K562 (cell line): ENCODE data around the gene TPX2. TPM values are rescaled to one million over a fixed set of nuclear protein-coding genes. Genes with fewer than 3 reads are reported as not detected.

Source experiments
- E2F5 ChIP-seq: sonication (generic); formaldehyde crosslinking; IDR thresholded peaks from 2 replicates; pipeline ENCODE4 v1.8.0; 2022; ENCODE audit warnings: mild to moderate bottlenecking, missing genetic modification reagents
- FOXA3 ChIP-seq, 2 experiments: fragments of 450-650 bp in 1 of 2; sonication (generic) in 1 of 2; formaldehyde crosslinking; IDR thresholded peaks in 1 of 2; conservative IDR thresholded peaks in 1 of 2; 2 replicates each; pipeline versions ENCODE4 v1.4.0 to v1.8.0; 2020 to 2022; ENCODE audit warnings: mild to moderate bottlenecking in 2 of 2, missing genetic modification reagents in 1 of 2
- FOXP1 ChIP-seq: sonication (generic); formaldehyde crosslinking; IDR thresholded peaks from 2 replicates; pipeline ENCODE4 v1.8.0; 2022; ENCODE audit warnings: mild to moderate bottlenecking, missing genetic modification reagents
- GATAD2B ChIP-seq: fragments of 450-650 bp; IDR thresholded peaks from 2 replicates; pipeline ENCODE4 v1.6.1; 2017; ENCODE audit warnings: mild to moderate bottlenecking, borderline replicate concordance
- GTF3C2 ChIP-seq: IDR thresholded peaks from 3 replicates; pipeline ENCODE4 v1.6.1; 2011; ENCODE audit warnings: borderline replicate concordance, mild to moderate bottlenecking, moderate library complexity; ENCODE audit not compliant: insufficient read length; ENCODE audit errors: extremely low read depth
- HDAC8 ChIP-seq: fragments of 450-650 bp; IDR thresholded peaks from 2 replicates; pipeline ENCODE4 v1.6.1; 2016; ENCODE audit warnings: mild to moderate bottlenecking, missing genetic modification characterization, moderate library complexity, missing compliant biosample characterization
- HEY1 ChIP-seq: fragments of 250-450 bp; sonication (Bioruptor Pico); IDR thresholded peaks from 2 replicates; pipeline ENCODE4 v1.5.0; 2020; ENCODE audit warnings: mild to moderate bottlenecking, moderate library complexity, borderline replicate concordance
- HMGXB4 ChIP-seq: sonication (generic); formaldehyde crosslinking; IDR thresholded peaks from 2 replicates; pipeline ENCODE4 v1.8.1; 2023; ENCODE audit warnings: mild to moderate bottlenecking, missing genetic modification reagents
- MEF2D ChIP-seq: conservative IDR thresholded peaks from 2 replicates; pipeline ENCODE4 v1.6.1; 2016; ENCODE audit warnings: low read depth, missing genetic modification characterization, missing compliant biosample characterization
- POU5F1 ChIP-seq: fragments of 150-350 bp; IDR thresholded peaks from 2 replicates; pipeline ENCODE4 v1.6.1; 2014; ENCODE audit warnings: borderline replicate concordance, low read length, low read depth, mild to moderate bottlenecking; ENCODE audit not compliant: partially characterized antibody
- PTBP1 ChIP-seq: fragments of 200-400 bp; formaldehyde crosslinking; IDR thresholded peaks from 2 replicates; pipeline ENCODE4 v1.6.1; 2017; ENCODE audit warnings: low read depth, low read length
- RBBP5 ChIP-seq: fragments of 200-600 bp; sonication (generic); IDR thresholded peaks from 2 replicates; pipeline ENCODE4 v1.6.1; 2012; ENCODE audit warnings: borderline replicate concordance, mild to moderate bottlenecking, low read length, control low read depth, inconsistent platforms; ENCODE audit not compliant: insufficient read depth, poor library complexity, severe bottlenecking
- RBM25 ChIP-seq: fragments of 200-400 bp; formaldehyde crosslinking; IDR thresholded peaks from 2 replicates; pipeline ENCODE4 v1.6.1; 2018; ENCODE audit warnings: low read length, low read depth, moderate library complexity; ENCODE audit not compliant: severe bottlenecking
- RUNX1 ChIP-seq: sonication (generic); IDR thresholded peaks from 2 replicates; pipeline ENCODE4 v1.6.1; 2016; ENCODE audit warnings: antibody characterized with exemption, low read depth
- XRCC3 ChIP-seq: fragments of 450-650 bp; IDR thresholded peaks from 2 replicates; pipeline ENCODE4 v1.6.1; 2017; ENCODE audit warnings: mild to moderate bottlenecking, moderate library complexity
- ZBTB11 ChIP-seq, 3 experiments: fragments of 200-800 bp in 1 of 3; fragments of 250-450 bp in 1 of 3; fragments of 450-650 bp in 1 of 3; sonication (Bioruptor Pico) in 1 of 3; sonication (Bioruptor generic) in 1 of 3; formaldehyde crosslinking in 1 of 3; IDR thresholded peaks; 2 replicates each; pipeline versions ENCODE4 v1.6.1 to v1.8.0; 2016 to 2022; ENCODE audit warnings: mild to moderate bottlenecking in 2 of 3, missing genetic modification characterization in 2 of 3, missing compliant biosample characterization in 1 of 3, moderate library complexity in 1 of 3
- polyA plus RNA-seq, 8 experiments: library from polyadenylated mRNA; depleted of rRNA in 4 of 8; stranded (reverse) in 5 of 8; unstranded in 3 of 8; fragments of >200 nt; fragmentation: Nextera tagmentation in 2 of 8; fragmentation: Illumina TruSeq in 1 of 8; extraction: Ambion mirVana in 2 of 8; extraction: Trizol in 1 of 8; gene quantifications; 2 replicates each; pipeline versions ENCODE4 v1.2.1 to v1.2.3, GENCODE V29; 2011 to 2014; ENCODE audit warnings: inconsistent platforms in 1 of 8, missing spikeins in 1 of 8
- total RNA-seq, 7 experiments: library from RNA; depleted of rRNA in 6 of 7; stranded (reverse); fragments of >200 nt in 6 of 7; fragmentation: Illumina TruSeq in 2 of 7; extraction: Trizol in 2 of 7; gene quantifications; 2 replicates each; pipeline versions ENCODE4 v1.2.1 to v1.2.3, GENCODE V29; 2011 to 2021; ENCODE audit warnings: low replicate concordance in 1 of 7

TPX2 gene
- total and polyA plus RNA-seq, 9 of the 15 experiments (the other 6 are each of a cell fraction or from before 2014, with no cell fraction given), result 48.0 to 241 (median 133) TPM

- no peak for TF ChIP-seq E2F5 (CRISPR knock-in tag)
- TF ChIP-seq HDAC8, result no peak
- TF ChIP-seq XRCC3, result no peak
- no peak for TF ChIP-seq RUNX1
- TF ChIP-seq HEY1 (CRISPR knock-in tag), result no peak
- no peak for TF ChIP-seq MEF2D (tag)
- no peak for TF ChIP-seq FOXA3 (CRISPR knock-in tag; conservative IDR thresholded peaks at IDR 0.05 in 1 of 2, IDR thresholded peaks at IDR 0.05 in 1 of 2)
- no peak for TF ChIP-seq RBBP5
- peak; percentile 84; the same call in 1 of the 2 replicates for TF ChIP-seq PTBP1
- no peak for TF ChIP-seq FOXP1
- no peak for TF ChIP-seq HMGXB4 (CRISPR knock-in tag)
- TF ChIP-seq GATAD2B, result no peak
- TF ChIP-seq RBM25, result peak; percentile 99
- TF ChIP-seq GTF3C2, result no peak
- no peak for TF ChIP-seq ZBTB11 (CRISPR knock-in tag; IDR thresholded peaks at IDR 0.05)
- TF ChIP-seq POU5F1, result no peak
These were observed 100.8 kb downstream of the TPX2 start (continued) for GRCh38 chr20:31839782-31840487.
